HUDEP-2 (cell line): ENCODE data around the gene ATP6V1F.
"Not testable (repeated sequence)": the region's sequence is repeated elsewhere in the genome, so short reads cannot be mapped to it uniquely, and the experiment has no call there.

ENCODE experiments used
- DNase-seq, 76 experiments: peaks; one replicate each; lab custom pipeline; 2025; ENCODE audit not compliant: unreplicated experiment in 76 of 76; lab: John Stamatoyannopoulos, UW

ATP6V1F gene

DNA sequence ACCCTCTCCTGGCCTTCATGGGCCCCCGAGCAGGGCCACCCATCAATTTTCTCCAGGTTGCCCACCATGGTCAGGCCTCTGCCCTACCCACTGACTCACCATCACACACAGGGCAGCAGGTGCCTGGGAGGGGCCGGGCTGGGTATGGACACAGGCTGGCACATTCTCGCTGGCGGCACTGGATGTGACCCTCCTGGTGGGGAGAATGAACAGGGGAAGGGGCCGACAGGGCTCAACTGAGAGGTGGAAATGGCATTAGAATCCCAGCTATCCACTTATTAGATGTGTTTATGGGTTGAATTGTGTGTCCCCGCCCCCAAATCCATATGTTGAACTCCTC, 31.4 kb downstream of the ATP6V1F start:
- DNase-seq: no peak

DNA sequence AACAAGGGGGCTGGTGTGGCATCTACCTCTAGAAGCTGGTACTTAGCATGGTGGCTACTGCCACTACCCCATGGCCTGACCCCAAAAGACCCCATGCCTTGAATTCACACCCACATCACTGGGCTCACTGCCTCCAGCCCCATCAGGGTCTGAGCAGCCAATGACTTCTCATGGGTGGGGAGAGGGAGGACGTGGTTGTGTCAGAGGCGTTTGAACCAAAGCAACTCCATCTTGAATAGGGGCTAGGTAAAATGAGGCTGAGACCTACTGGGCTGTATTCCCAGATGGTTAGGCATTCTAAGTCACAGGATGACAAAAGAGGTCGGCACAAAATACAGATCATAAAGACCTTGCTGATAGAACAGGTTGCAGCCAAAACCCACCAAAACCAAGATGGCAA, 32.7 kb downstream of the ATP6V1F start:
- DNase-seq: no peak

DNA sequence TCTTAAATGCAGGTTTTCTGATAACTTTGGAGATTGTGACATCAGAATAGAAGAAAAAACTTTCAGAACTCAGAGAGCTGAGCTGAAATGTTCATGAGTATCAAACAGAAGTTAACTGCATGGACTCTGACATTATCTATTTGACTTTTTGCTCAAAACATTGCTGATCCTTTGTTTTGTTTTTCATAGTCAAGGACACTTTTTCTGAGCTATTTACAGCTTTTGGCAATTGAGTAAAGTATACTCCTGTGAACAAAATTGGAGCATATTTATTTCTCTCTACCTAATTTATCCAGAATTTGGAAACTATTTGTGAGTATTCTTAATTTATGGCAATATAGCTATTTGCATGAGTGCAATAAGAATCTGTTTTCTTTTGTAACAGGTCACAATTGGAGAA, 36.7 kb downstream of the ATP6V1F start:
- no peak for DNase-seq

DNA sequence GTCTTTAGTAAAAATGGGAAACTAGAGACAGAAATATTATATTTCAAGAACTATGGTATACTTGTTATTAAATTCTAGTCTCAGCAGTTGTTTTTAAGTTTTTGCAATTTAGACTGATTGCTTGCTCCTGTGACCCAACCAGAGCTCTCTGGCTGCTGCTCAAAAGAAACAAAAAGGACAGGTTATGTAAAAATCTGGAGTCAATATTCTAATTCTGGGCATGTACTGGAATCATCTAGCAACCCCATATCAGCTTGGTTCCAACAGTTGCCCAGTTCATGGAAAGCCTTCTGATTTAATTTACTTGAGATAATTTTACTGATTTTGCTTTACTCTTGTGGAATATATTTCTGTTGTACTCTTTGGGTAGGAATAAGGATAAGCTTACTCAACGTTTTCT, 37.6 kb downstream of the ATP6V1F start:
- DNase-seq: no peak

DNA sequence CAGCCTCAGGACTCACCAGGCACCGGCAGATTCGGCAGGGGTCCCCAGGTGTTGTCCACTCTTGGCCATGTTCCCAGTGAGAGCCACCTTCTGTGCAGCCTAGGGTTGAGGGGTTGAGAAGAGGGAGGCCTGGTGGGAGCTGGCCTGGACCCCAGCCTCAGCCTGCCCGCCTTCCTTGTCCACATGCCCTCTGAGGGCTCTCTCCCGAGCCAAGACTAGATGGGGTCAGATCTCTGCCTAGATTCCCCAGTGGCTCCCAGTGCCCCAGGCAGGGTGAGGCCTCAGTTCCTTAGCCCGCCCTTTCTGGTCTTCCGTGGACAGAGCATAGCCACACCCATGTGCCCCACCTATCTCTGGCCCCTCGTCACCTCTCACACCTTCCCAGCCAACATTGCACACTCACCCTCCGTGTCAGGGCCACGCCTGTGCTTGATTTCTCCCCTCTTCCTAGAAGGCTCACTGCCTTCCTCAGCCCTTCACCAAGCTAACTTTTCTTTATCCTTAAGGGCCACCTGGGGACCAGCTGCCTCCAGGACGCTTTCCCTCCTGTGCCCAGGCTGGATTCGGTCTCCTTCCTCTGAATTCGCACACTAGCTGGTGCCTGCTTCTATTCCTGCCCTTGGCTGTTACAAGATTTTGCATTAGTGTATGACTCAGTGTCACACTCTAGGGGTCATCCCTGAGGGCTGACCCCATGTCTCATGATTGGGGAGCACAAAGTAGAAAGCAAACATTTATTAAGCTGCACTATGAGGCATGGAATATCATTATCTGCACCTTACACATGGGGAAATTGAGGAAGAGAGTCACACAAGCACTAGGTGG, 40.3 kb downstream of the ATP6V1F start:
- no peak for DNase-seq

DNA sequence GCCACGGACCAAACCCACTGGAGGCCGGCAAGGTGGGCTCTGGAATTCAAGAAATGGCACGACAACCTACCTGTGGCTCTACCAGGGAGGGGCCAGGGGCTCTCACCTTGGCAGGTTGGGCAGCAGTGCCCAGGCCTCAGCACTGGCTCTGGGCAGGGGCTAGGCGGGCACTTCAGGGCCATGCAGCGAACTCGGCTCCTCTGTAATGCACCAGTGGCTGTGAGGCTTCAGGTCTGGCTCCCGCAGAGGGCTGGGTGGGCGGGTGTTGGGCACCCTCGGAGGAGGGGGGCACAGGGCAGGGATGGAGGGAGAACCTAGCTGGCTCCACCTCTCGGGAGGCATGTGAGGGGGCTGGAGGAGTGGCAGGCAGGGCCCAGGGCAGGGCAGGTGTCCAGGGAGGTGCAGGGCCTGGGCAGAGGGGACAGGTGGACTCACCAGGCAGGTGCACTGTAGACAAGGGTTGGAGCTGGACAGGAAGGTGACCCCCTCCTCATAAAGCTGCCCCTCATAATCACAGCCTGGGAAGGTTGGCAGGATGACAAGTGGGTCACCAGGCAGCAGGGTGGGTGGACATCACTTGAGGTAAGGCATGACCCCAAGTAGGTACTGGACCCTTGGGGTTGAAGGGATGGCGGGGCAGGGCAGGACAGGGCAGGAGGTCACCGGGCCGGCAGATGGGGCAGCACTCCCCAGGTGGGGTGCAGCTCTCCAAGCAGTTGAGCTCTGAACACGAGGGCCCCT, 41.1 kb downstream of the ATP6V1F start:
- no peak for DNase-seq

DNA sequence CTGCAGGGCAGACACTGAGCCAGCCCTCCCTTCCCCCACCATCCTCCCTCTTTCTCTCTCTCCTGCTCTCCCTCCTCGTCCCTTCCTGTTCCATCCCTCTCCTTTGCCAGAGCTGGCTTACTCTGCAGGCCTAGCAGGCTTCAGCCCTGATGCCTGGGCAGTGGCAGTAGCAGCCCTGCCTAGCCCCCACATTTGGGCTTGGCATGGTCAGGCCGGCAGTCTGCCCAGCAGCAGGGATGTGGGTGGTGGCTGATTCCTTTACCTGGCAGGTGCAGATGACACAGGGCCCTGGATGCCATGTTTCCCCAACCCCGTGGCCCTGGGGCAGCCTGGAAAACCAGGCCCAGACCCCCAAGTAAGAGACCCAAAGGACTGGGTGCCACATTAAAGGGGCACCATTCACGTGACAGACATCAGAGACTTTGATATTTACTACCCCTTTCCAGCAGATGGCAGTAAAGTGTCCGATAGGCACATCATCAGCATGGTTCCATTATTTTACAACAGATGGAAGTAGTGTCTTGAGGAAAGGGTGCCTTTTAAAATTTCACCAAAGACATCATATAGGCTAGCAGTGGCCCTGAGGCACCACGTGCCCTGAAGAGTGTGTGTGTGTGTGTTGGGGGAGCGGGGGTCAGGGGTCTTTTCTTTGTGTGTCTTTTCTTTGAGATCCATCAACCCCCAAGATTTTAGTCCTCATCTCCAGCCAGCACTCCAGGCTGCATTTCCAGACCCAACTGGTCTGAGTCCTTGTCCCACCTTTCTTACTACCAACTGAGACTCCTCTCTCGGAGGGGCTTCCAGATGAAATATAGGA, 41.9 kb downstream of the ATP6V1F start:
- DNase-seq: peak in 20 of 76 experiments; percentile 2 to 53 (median 28)

DNA sequence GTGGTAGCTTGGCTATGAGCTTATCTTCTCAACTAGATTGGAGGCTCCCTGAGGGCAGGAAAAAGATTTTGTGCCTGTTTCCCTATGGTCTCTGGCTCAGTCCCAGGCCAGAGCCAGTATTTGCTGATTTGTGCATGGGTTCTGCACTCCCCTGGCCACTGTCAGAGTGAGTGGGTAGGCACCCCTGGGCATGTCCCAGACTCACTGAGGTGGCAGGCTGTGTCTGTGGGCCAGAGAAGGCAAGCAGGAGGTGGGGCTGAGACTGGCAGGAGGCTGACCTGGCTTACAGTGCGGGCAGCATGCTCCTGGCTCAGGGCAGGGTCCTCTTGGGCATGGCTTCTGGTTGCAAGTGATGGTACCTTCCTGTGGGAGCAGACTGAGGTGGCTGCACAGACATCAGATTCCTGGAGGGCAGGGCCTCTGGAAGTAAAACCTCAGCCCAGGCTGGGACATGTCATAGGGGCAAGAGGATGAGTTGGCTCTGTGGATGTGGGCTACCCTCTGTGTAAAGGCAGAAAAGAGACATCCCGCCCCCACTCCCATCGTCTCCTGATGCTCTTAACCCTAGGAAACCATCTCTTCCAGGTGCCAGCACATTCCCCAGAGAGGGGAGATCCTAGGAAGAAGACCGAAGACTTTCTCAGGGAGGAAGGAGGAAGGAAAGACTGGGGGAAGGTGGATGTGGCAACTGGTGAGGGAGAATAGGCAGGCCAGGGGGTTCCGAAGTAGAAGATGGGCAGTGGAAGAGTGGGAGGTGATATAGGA, 43.5 kb downstream of the ATP6V1F start:
- no peak for DNase-seq

DNA sequence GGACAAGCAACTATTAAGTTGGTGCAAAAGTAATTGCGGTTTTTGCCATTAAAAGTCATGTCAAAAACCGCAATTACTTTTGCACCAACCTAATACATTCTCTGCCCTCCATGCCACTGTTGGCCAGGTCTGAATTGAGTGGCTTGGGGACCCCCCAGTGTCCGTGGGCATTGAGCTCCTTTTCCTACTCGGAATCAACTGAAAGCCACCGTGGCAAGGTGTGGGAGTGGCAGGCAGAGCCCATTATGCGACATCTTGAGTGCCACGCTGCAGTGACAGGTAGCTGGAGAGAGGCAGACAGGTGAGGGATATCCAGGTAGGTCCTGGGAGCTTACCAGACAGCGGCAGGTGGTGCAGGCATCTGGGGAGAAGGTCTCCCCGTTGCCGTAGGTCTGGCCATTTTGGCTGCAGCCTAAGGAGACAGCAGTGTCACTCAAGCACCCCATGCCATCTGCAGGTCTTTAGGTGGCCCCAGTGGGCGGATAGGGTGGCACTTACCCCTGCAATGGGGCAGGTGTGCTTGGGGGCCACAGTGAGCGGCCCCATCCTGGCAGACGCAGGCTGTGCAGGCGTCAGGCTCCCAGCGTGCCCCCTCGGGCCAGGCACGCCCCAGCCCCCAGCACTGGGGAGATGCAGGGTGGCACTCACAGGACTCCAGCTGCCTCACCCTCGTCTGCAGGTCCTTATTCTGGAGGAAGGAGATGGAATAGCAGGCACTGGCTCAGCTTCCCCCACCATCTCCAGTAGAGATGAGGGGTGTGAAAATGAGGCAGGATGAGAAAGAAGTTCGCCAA, 44.3 kb downstream of the ATP6V1F start:
- no peak for DNase-seq

DNA sequence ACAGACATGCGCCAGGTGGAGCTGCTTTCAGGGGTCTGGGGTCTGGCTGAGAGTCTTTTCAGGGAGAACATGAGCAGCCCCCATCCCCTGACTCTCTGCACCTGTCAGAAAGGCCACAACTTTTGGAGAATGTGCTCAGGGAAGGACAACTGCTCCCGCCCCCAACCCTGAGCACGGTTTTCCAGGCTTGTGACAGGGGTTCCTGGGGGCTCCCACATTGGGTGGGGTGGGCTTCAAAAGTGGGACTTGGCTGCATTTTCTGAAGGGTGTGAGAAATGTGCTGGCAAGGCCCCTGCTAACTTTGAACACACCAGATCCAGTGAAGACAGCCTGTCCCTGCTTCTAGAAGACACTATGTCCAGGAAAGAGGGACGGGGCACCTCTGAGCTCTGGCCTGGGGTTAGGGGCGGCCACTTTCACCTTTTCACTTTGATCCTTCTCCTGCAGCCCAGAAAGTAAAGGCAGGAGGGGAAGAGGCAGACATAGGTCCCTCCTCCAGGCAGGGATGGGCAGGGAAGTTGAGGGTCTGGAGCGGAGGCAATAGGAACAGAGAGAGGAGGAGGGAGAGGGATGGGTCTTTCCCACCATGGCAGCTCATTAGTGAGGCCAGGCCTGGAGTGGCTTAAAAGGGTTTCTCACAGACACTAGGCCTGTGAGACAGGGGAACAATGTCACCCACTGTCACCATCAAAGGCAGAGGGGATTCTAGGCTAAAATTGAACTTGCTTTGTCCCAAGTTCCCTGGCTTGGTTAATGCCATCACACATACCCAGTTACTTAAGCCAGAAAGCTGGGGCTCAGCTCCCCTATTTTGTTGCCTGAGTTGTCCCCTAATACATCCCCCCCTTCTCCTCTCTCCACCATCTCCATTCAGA, 46.3 kb downstream of the ATP6V1F start:
- DNase-seq: no peak

DNA sequence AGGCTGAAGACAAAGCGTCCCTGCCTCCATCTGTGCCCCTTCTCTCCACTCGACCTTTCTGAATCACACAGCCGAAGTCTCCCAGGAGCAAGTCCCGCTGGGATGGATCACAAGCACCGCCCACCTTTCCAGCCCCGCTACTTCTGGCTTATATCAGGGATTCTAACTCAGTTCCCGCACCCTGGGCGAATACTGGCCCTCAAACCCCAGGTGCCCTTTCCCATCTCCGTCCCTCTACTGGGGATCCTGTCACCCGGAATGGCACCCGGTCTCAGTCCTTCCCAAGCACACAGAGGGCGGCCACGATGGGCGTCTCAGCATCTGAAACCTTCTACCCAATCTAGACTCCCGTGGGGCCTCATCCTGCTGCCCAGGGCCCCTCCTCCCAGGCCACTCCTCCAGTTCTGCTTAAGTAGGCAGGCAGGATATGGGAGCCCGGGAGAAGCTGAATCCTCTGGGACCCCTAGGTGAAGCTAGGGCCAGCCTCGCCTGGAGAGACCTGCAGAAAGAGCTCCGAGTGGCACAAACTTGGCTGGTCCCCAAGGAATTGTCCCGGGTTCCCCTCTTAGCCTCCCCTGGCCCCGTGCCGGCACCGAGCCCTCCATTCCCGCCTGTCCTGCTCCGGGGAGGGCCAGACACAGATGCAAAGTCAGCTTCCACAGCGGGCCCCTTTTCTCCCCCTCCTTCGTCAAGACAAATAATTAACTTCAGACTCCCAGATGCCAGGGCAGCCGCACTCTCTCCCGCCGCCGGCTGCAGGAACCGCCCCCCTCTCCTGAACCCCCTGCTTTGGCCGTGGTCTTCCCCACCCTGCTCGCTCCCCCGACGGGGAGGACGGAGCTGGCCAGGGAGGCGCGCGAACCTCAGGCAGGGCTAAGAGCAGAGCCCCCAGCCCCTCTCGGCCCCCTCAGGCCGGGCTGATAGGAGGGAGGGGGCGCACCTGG, 47.2 kb downstream of the ATP6V1F start:
- DNase-seq: no peak

DNA sequence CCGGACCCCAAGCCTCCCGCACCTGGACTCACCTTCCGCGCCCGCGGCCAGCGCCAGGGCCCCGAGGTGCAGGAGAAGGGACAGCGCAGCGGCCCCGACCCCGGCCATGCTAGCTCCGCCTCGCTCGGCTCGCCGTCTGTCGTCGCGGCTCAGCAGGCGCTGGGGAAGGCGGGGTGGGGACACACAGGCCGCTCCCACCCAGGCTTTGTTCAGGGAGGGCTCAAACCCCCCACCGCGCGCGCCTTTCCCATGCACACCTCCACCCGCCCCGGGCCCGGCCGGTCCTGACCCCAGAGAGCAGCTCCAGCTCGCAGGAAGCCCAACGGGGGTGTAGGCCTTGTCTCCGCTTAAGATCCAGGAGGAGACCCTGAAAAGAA, 47.9 kb downstream of the ATP6V1F start, which contains the start of gene KCP:
Gene KCP (minus strand): TSS at position 141 of the 377 bp plus-strand sequence. CDS start 33 bp downstream, at position 108.
- no peak for DNase-seq

DNA sequence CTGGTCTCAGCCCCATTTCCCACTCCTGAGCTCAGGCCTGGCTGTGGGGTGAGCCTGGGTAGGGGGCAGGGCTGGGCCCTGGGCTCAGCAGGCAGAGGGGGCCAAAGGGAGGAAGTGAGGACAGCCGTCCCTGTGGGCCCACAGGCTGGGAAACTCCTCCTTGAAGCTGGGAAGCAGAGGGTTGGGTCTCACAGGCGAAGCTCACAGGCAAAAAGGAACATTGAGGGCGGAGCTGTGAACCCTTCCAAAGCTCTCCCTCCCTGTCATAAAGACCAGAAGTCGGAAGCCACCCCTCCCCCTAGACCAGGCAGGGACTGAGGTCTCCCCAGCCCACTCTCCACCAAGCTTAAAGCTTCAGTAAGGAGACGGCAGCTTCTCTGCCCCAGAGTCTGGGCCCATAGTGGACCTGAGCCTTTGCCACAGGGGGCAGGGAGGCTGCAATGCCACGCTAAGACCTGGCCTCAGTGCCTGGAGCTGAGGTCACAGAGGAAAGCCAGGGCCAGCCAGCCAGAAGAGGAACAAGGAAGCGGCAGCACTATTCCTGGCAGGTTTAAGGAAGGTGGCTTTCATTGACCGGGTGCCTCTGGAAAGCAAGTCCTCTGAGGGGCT, 48.9 kb downstream of the ATP6V1F start:
- no peak for DNase-seq

DNA sequence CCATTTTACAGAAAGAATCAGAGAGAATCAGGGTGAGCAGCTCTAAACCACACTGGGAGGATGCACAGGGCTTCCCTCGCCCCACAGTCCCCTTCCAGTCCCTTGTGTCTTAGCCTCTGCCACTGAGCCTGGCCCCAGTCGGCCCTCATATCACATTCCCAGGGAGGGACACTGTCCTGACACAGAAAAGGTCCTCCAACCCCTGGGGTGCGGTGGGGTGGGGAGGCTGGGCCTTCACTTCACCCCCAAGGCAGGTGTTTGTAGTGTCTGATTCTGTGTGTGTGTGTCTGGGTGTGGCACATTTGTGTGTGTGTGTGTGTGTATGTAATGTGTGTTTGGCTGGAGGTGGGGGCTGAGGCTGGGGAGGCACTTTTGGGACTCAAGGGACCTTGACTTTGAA, 49.6 kb downstream of the ATP6V1F start:
- no peak for DNase-seq

DNA sequence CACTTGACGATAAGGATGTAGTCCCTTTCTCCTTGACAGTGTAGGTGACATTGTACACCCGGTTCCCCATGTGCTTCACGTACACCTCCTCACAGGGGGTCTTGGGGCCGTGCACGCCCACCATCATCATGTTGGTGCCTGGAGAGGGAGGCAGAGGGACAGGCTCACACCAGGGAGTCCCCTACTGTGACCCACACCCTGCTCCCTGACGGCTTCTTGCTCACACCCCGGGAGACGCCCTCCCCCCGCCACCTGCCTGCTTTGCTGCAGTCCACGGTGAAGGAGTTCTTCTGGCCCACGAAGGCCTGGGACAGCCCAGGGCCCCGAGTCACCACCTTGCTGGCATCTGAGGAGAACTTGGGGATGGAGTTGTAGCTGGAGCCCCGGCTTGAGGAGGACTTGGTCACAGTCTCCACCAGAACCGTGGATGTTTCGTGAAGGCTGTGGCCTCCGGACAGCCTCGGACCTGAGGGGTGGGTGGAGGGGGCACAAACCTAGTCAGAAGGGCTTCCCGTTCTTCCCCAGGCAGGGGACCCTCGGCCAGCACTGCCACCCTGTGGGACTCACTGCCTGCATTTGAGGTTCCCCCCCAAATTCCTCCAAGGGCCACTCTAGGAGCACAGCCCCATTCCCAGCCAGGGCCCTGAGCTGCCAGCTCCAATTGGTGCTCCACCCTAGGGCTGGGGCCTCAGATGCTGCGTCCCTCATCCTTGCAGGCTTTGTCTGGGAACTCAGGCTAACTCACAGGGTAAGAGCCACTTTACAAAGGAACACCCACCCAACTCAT, 50.2 kb downstream of the ATP6V1F start:
- not testable (repeated sequence) for DNase-seq

DNA sequence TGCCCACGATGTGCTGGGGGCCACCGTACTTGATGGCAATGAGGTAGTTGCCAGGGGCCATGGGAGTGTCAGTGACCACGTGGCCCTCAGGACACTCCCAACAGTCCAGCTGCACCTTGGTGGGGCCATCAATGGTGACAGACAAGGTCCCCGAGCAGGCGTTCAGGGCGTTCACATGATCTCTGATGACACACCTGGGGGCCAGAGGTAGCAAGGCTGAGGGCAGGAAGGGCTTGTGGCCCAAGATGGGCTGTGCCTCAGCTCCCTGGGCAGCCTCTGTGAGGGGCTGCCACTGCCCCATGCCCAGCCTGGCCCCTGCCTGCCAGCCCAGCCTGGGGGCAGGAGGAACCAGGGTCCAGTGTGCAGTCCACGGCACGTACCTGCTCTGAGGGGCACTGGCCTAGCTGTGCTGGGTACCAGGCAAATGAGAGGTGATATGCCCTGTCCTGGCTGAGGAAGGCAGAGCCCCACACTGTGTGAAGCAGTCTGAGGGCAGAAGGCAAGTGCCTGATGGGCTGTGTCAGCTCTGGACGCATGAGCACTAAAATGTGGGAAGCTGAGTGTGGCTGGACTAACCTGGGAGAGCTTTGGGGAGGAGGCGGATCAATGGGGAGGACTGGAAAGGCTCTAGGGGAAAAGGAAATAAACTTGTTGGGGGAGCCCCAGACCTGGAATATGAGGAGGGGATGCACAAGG, 51.4 kb downstream of the ATP6V1F start:
- no peak for DNase-seq
